CD14-positive monocyte (primary cell): ENCODE data around the gene MOB3B. TPM values are rescaled to one million over a fixed set of nuclear protein-coding genes. Genes with fewer than 3 reads are reported as not detected.

ENCODE experiments used
- DNase-seq, 3 donors: peaks; one replicate each; pipeline ENCODE4 v3.0.0-alpha.2; 2011 to 2022
- H2AFZ ChIP-seq: 2 replicates; pipeline ENCODE4 v1.6.0; 2012; ENCODE audit warnings: mild to moderate bottlenecking, low read depth, low read length, inconsistent platforms; ENCODE audit not compliant: insufficient read depth, poor library complexity, severe bottlenecking
- H3K27ac ChIP-seq, 2 donors: 1 replicate in 1 of 2; 2 replicates in 1 of 2; pipeline ENCODE4 v1.5.1; 2012 to 2013; ENCODE audit warnings: low read length in 2 of 2, control low read depth in 1 of 2, inconsistent platforms in 1 of 2, low read depth in 1 of 2, mild to moderate bottlenecking in 1 of 2
- H3K27me3 ChIP-seq, 2 donors: one replicate each; pipeline versions ENCODE4 v1.6.0 to v1.6.1; 2011 to 2013; ENCODE audit warnings: low read length in 2 of 2; ENCODE audit not compliant: control insufficient read depth in 2 of 2, insufficient read depth in 2 of 2
- H3K36me3 ChIP-seq, 2 donors: replicated peaks in 1 of 2; 1 replicate in 1 of 2; 2 replicates in 1 of 2; pipeline versions ENCODE4 v1.5.1 to v1.6.1; 2012 to 2013; ENCODE audit warnings: low read length in 2 of 2, control low read depth in 1 of 2, inconsistent platforms in 1 of 2, mild to moderate bottlenecking in 1 of 2; ENCODE audit not compliant: insufficient read depth in 2 of 2, control insufficient read depth in 1 of 2
- H3K4me1 ChIP-seq, 2 donors: 1 replicate in 1 of 2; 2 replicates in 1 of 2; pipeline versions ENCODE4 v1.5.1 to v1.6.1; 2012 to 2013; ENCODE audit warnings: low read length in 2 of 2, control low read depth in 1 of 2, inconsistent platforms in 1 of 2, mild to moderate bottlenecking in 1 of 2, moderate library complexity in 1 of 2; ENCODE audit not compliant: insufficient read depth in 2 of 2, control insufficient read depth in 1 of 2
- H3K4me2 ChIP-seq: replicated peaks from 2 replicates; pipeline ENCODE3; 2012; ENCODE audit warnings: low read length, moderate library complexity, mild to moderate bottlenecking; ENCODE audit not compliant: poor library complexity, severe bottlenecking; ENCODE audit errors: extremely low read depth
- H3K4me3 ChIP-seq, 3 experiments: fragments of 200-600 bp in 1 of 3; sonication (generic) in 1 of 3; replicated peaks in 1 of 3; 1 replicate in 2 of 3; 2 replicates in 1 of 3; pipeline ENCODE4 v1.5.1; 2011 to 2013; ENCODE audit warnings: low read length in 3 of 3, mild to moderate bottlenecking in 3 of 3, control low read depth in 2 of 3, low read depth in 2 of 3, inconsistent platforms in 1 of 3, moderate library complexity in 1 of 3
- H3K79me2 ChIP-seq: 2 replicates; pipeline ENCODE4 v1.6.0; 2012; ENCODE audit warnings: mild to moderate bottlenecking, control low read depth, inconsistent platforms, low read length, moderate library complexity; ENCODE audit not compliant: insufficient read depth
- H3K9ac ChIP-seq: 2 replicates; pipeline ENCODE4 v1.6.0; 2017; ENCODE audit warnings: low read length, mild to moderate bottlenecking; ENCODE audit not compliant: insufficient read depth, poor library complexity, severe bottlenecking
- H3K9me3 ChIP-seq, 2 donors: replicated peaks in 1 of 2; 1 replicate in 1 of 2; 2 replicates in 1 of 2; pipeline versions ENCODE4 v1.5.1 to v1.6.1; 2012 to 2013; ENCODE audit warnings: low read length in 2 of 2, control low read depth in 1 of 2; ENCODE audit not compliant: control insufficient read depth in 1 of 2, insufficient read depth in 1 of 2
- H4K20me1 ChIP-seq: 2 replicates; pipeline ENCODE4 v1.6.0; 2012; ENCODE audit warnings: mild to moderate bottlenecking, low read length, control low read depth, moderate library complexity; ENCODE audit not compliant: insufficient read depth
- H3K27ac Mint-ChIP-seq, 7 donors: one replicate each; pipeline ENCODE4 v1.8.0; 2020; ENCODE audit warnings: mild to moderate bottlenecking in 7 of 7, mixed read lengths in 7 of 7, moderate library complexity in 6 of 7, inconsistent platforms in 2 of 7
- H3K27me3 Mint-ChIP-seq, 3 donors: one replicate each; pipeline ENCODE4 v1.8.0; 2021 to 2022; ENCODE audit warnings: low read depth in 3 of 3, mild to moderate bottlenecking in 3 of 3, mixed read lengths in 3 of 3, moderate library complexity in 3 of 3, inconsistent platforms in 1 of 3
- H3K36me3 Mint-ChIP-seq, 2 donors: one replicate each; pipeline ENCODE4 v1.8.0; 2020; ENCODE audit warnings: mixed read lengths in 2 of 2, inconsistent platforms in 1 of 2, mild to moderate bottlenecking in 1 of 2
- H3K4me1 Mint-ChIP-seq: one replicate; pipeline ENCODE4 v1.8.0; 2020; ENCODE audit warnings: mild to moderate bottlenecking, mixed read lengths
- H3K4me3 Mint-ChIP-seq, 2 donors: one replicate each; pipeline ENCODE4 v1.8.0; 2020; ENCODE audit warnings: mild to moderate bottlenecking in 2 of 2, mixed read lengths in 2 of 2, moderate library complexity in 1 of 2
- H3K9me3 Mint-ChIP-seq, 7 donors: one replicate each; pipeline ENCODE4 v1.8.0; 2020 to 2022; ENCODE audit warnings: mixed read lengths in 7 of 7, mild to moderate bottlenecking in 6 of 7, moderate library complexity in 6 of 7, inconsistent platforms in 2 of 7
- WGBS: methylation state at CpG from one replicate; pipeline ENCODE4 v1.1.5; 2013; ENCODE audit warnings: missing lambda C conversion rate; ENCODE audit not compliant: insufficient coverage; 5-methylcytosine and 5-hydroxymethylcytosine counted together
- intact Hi-C, 2 donors: fragments of 100-400 bp; cut with micrococcal nuclease; formaldehyde crosslinking; loops; one replicate each; pipeline versions ENCODE4 v1.15.0 to v1.15.1; 2023
- polyA plus RNA-seq, 3 donors: library from polyadenylated mRNA; depleted of rRNA in 1 of 3; unstranded in 2 of 3; stranded (reverse) in 1 of 3; fragments of 300-500 nt in 2 of 3; fragments of >200 nt in 1 of 3; fragmentation: Illumina TruSeq in 2 of 3; gene quantifications; 1 replicate in 2 of 3; 2 replicates in 1 of 3; pipeline ENCODE4 v1.2.3, GENCODE V29; 2012 to 2021
- TF ChIP-seq, protein P1 (sequence below): fragments of 200-600 bp; IDR thresholded peaks from one replicate; pipeline ENCODE4 v1.8.0; 2022; ENCODE audit warnings: antibody characterized with exemption, mild to moderate bottlenecking

MOB3B gene
- polyA plus RNA-seq, 3 donors, result 1.2 to 2.2 (median 1.4) TPM

DNA sequence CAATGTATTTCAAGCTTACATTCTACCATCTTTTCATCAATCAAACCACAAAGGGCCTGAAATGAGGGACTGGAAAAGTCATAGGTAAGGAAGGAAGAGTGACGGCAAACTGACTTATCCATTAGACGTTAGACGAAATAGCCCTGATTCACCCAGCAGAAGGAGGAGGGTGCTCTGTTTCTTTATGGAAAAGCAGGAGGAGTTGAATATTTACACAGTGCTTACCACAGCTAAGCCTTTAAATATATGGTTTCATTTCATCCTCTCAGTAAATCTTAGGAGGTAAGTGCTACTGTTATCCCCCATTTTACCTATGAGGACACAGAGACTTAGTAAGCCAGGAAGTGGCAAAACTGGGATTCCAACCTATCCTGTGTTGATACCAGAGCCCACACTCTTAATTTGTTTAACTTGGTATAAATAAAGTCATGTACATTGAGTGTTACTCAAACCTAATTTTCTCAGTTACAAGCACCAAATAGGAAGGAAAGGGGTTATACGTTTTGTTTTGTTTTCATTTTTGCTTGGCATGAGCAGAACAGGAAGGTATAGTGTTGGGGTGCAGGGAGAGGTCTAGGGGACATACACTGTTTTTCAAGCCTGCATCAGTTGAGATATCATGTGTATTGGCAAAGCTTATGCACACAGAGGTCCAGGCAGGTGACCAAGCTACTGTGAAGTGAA lies 103.6 kb downstream of the MOB3B start:
- peak overlapping the region in 1 of 7 donors; percentile 62 for H3K27ac Mint-ChIP-seq
- Histone ChIP-seq H3K36me3 (no peaks in the 10 kb centered on the region), H3K4me3 (no peak overlapping the region), H3K4me2 (no peak overlapping the region), H3K27me3 (no peaks in the 10 kb centered on the region), H3K79me2 (no peaks in the 10 kb centered on the region), H3K27ac (no peak overlapping the region), H4K20me1 (no peaks in the 10 kb centered on the region), H2AFZ (no peak overlapping the region), H3K9me3 (no peaks in the 10 kb centered on the region), H3K4me1 (no peaks in the 10 kb centered on the region), H3K9ac (no peak overlapping the region)
- WGBS, result no CpG with 5 or more reads among the region's 4 CpGs
- no peaks in the 10 kb centered on the region for H3K4me1 Mint-ChIP-seq
- no peak overlapping the region for H3K4me3 Mint-ChIP-seq
- H3K9me3 Mint-ChIP-seq, result peaks cover 0 to 2% (median 0%) of the 10 kb centered on the region in 7 donors
- intact Hi-C loops, result no loop called here
- TF ChIP-seq, protein P1, sequence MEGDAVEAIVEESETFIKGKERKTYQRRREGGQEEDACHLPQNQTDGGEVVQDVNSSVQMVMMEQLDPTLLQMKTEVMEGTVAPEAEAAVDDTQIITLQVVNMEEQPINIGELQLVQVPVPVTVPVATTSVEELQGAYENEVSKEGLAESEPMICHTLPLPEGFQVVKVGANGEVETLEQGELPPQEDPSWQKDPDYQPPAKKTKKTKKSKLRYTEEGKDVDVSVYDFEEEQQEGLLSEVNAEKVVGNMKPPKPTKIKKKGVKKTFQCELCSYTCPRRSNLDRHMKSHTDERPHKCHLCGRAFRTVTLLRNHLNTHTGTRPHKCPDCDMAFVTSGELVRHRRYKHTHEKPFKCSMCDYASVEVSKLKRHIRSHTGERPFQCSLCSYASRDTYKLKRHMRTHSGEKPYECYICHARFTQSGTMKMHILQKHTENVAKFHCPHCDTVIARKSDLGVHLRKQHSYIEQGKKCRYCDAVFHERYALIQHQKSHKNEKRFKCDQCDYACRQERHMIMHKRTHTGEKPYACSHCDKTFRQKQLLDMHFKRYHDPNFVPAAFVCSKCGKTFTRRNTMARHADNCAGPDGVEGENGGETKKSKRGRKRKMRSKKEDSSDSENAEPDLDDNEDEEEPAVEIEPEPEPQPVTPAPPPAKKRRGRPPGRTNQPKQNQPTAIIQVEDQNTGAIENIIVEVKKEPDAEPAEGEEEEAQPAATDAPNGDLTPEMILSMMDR, result no peak
- peaks cover 0 to 2% (median 0%) of the 10 kb centered on the region in 3 donors for H3K27me3 Mint-ChIP-seq
- no peaks in the 10 kb centered on the region for H3K36me3 Mint-ChIP-seq
- no peak for DNase-seq

DNA sequence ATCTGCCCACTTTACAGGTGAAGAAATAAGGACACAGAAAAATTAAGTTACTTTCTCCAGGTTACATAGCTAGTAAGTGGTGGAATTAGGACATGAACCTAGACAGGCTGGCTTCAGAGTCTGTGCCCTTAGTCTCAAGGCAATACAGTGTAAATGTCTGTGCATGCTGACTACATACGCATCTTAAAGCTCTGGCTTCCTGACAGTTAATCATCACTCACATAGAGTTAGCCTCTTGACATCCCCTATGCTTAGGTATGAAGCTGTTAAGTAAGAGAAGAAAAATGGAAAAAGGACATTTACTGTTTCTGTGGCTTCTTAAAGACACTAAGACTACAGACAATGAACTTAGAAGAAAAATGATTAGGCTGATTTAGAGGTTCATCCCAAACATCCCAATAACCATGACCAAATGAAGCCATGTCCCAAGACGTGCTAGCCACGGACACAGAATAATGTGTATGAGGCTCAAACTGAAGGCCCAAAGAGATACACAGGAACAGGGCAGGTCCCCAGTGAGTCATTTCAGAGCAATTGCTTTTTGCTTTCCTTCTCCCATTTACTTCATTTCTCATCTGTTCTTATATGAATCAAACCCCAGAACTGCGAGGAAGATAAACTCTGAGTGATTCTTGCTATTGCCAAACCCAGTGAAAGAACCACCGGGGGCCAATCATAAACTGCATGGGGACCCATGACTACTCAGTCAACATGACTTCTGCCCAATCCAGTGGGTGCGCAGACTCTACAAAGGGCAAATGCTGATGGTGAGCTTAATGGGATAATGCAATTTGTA lies 105.5 kb downstream of the MOB3B start:
- Histone ChIP-seq H3K27ac (no peak overlapping the region), H3K79me2 (no peaks in the 10 kb centered on the region), H2AFZ (no peak overlapping the region), H4K20me1 (no peaks in the 10 kb centered on the region), H3K36me3 (no peaks in the 10 kb centered on the region), H3K4me1 (no peaks in the 10 kb centered on the region), H3K4me2 (no peak overlapping the region), H3K4me3 (no peak overlapping the region), H3K9me3 (no peaks in the 10 kb centered on the region), H3K27me3 (no peaks in the 10 kb centered on the region), H3K9ac (no peak overlapping the region)
- Mint-ChIP-seq H3K36me3 (no peaks in the 10 kb centered on the region), H3K4me3 (no peak overlapping the region), H3K9me3 (peaks cover 0 to 3% (median 0%) of the 10 kb centered on the region in 7 donors), H3K27ac (no peak overlapping the region), H3K27me3 (peaks cover 0 to 2% (median 0%) of the 10 kb centered on the region in 3 donors), H3K4me1 (no peaks in the 10 kb centered on the region)
- TF ChIP-seq, protein P1, result no peak
- no peak for DNase-seq
- WGBS, result 100% methylated on average over 2 of the region's 6 CpGs
- intact Hi-C loops, result no loop called here
